Left lobe of liver (tissue), 2 donors: ENCODE data around the gene GLMN. TPM values are rescaled to one million over a fixed set of nuclear protein-coding genes. Genes with fewer than 3 reads are reported as not detected.
A peak's percentile ranks its signal among the peaks of the same experiment; 100 is the strongest.
"Not testable (repeated sequence)": the region's sequence is repeated elsewhere in the genome, so short reads cannot be mapped to it uniquely, and the experiment has no call there.

Experiments
- ATAC-seq: fragments of 200-7000 bp; cut with Tn5 transposase; one replicate; pipeline ENCODE4 v1.9.1; 2020; ENCODE audit warnings: mild to moderate bottlenecking, moderate library complexity
- DNase-seq: peaks from one replicate; pipeline ENCODE4 v3.0.0-alpha.2; 2020; ENCODE audit warnings: low spot score
- total RNA-seq: library from RNA; stranded (reverse); gene quantifications from one replicate; pipeline ENCODE4 v1.2.1, GENCODE V29; 2021
- donor health status: DM: no; HTN: no; CAD: no; lungs with moderate emphysema.
- donor health status: DM: no; HTN: yes; CAD: no.

GLMN gene
- total RNA-seq, 1 donor from 2014 or later: 2.0 TPM

DNA sequence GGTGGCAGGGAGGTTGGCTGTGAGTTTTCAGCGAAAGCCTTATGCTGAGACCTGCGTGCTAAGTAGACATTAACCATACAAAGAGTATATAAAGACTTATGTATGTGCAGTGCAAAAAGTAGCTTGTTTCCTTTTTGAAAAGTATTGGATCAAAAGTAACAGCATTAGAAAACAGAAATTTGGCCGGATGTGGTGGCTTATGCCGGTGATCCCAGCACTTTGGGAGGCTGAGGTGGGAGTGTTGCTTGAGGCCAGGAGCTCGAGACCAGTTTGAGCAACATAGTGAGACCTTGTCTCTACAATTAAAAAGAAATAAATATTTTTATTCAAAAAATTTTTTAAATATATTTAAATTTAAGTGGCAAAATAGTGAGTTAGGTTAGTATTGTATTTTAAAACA, 2.2 kb upstream of the GLMN start:
- no peak for DNase-seq
- no peak for ATAC-seq

DNA sequence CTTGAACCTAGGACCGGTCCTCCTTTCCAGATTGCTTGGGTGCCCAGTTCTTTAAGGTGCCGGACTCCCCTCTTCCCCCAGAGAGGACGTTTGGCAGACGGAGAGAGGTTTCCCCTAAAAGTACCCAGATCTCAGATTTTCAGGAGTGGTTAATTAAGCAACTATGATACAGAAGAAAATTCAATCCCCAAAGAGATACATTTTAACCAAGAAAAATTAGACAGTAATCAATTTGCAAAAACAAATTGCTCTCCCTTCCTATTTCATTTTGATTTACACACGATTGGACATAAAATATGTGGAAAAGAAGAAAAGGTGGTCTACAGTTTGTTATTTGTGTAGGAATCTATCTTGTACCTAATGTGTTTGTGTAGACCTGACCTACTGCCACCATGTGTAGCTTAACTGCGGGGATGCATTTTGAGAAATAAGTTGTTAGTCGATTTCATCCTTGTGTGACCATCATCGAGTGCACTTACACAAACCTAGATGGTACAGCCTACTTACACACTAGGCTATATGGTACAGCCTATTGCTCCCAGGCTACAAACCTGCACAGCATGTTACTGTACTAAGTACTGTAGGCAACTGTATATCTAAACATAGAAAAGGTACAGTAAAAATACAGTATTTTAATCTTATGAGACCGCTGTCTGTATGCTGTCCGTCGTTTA, 827 bp upstream of the GLMN start:
- DNase-seq: no peak
- no peak for ATAC-seq

DNA sequence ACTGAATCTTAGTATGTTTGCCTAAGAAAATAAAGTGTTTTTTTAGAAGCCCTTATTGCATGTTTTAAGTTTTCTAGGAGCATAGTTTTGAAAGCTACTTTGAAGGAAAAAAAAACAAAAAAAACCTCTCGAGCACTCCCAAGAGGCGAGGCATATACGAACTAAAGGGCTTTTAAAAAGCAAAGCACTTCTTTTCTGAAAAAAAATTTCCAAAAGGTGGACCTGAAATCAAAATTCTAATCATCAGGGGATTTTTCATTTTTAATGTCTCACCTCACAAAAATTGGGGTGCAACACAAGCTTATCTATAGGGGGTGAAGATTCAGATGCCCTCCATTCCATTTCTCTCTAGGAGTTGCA, 594 bp downstream of the GLMN start:
- peak; percentile 3 for ATAC-seq
- no peak for DNase-seq

DNA sequence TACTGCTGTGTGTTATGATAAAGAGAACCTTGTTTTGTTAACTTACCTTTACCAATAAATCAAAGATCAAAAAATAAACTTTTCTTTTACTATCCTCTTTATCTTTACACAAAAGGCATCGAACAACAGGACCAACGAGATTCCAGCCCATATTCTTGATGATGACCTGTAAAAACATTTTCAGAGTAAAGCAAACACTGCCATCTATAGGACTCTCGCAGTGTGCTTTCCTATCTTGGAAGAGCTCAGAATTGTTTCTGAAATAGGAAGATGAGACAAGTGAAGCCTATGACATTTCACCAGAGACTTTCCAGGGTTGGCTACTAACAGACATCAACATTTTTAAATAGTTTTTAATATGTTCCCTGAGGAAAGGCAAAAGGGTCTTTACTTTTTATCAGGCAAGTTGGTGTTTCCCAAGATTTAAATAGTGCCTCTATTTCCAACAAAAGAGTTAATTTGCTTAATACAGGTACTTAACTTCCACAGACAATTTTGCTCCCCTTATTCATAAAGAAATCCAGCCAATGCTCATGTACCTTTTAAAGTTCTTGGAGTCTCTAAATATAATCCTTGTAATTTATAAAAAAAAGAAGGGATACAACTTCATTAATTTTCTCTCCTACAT, 7.3 kb downstream of the GLMN start:
- ATAC-seq (peak; percentile 75), DNase-seq (no peak)

DNA sequence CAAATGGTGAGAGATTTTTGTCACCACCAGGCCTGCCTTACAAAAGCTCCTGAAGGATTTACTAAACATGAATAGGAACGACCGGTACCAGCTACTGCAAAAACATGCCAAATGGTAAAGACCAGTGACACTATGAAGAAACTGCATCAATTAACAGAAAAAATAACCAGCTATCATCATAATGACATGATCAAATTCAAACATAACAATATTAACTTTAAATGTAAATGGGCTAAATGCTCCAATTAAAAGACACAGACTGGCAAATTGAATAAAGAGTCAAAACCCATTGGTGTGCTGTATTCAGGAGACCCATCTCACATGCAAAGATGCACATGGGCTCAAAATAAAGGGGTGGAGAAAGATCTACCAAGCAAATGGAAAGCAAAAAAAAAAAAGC, 17.4 kb downstream of the GLMN start:
- DNase-seq, ATAC-seq: not testable (repeated sequence)

DNA sequence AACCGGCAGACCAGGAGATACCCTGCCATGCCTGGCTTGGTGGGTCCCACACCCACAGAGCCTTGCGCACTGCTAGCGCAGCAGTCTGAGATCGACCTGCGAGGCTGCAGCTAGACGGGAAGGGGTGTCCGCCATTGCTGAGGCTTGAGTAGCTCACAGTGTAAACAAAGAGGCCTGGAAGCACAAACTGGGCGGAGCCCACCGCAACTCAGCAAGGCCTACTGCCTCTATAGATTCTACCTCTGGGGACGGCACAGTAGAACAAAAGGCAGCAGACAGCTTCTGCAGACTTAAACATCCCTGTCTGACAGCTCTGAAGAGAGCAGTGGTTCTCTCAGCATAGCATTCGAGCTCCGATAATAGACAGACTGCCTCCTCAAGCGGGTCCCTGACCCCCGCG, 19.0 kb downstream of the GLMN start:
- DNase-seq, ATAC-seq: not testable (repeated sequence)

DNA sequence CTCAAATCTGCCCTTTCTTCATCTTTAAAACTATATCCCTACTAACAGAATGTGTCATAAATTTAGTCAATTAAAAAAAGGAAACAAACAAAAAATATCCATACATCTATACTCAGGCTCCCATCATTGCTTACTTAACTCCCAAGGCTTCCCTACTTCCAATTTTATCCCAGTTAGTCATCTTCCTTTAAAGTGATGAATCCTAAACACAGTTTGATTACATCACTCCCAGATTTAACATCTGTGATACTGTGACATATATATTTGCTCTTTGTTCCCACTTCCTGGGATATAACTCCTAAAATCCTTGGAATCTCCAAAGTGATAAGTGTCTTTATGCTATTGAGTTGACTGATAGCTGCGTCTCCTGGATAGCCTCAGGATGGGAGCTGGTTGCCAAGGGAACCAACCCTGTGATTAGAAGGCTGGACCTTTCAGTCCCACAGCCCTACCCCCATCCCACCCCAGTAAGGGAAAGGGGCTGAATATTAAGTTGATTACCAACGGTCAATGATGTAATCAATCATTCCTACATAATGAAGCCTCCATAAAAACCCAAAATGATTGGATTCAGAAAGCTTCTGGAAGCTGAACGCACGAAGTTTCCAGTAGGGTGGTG, 21.6 kb downstream of the GLMN start:
- DNase-seq (no peak), ATAC-seq (no peak)

DNA sequence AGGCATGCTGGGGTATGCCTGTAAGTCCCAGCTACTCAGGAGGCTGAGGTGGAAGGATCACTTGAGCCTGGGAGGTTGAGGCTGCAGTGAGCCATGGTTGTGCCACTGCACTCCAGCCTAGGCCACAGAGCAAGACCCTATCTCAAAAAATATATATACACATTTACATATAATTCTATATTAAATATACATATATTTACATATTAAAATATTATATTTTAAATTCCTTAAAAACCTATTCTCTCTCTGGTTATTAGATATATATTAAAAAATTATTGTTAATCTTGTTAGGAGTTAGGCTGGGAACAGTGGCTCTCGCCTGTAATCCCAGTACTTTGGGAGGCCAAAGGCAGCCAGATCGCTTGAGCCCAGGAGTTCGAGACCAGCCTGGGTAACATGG, 22.7 kb downstream of the GLMN start:
- ATAC-seq: no peak
- no peak for DNase-seq

DNA sequence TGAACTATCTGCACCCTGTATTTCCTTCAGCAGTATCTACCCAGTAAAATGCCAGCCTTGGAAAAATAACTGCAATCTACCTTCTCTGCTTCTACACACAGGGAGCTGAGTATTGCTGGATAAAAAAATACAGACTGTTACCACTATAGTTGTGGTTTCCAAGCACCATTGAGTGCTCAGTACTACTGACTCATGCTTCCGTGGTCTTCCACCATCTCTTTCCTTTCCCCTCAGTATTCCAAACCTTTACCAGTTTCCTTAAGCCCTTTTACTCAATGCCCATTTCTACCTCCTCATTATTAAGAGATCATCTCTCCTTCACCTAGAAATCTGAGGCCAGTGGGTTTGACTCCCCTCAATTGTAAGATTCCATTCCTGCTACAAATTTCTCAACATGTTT, 23.8 kb downstream of the GLMN start:
- DNase-seq (no peak), ATAC-seq (no peak)

DNA sequence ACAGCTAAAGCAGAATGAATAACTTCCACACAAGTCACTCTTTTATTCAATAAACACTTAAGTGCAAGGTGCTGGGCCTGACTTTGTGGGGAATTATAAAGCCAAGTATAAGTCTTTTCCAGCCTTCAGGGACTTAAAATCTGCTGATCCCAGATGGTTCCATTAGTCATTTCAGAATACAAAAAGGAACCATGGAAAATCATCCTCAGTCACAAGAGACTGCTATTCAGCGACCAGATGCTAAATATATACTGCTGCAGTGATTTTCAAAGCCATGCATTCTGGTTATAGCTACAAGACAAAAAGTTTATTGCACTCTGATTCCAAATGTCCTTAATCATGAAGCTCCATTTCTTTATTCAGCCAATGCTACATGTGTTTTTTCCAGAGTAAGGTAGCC, 25.7 kb downstream of the GLMN start:
- DNase-seq: no peak
- ATAC-seq: no peak

DNA sequence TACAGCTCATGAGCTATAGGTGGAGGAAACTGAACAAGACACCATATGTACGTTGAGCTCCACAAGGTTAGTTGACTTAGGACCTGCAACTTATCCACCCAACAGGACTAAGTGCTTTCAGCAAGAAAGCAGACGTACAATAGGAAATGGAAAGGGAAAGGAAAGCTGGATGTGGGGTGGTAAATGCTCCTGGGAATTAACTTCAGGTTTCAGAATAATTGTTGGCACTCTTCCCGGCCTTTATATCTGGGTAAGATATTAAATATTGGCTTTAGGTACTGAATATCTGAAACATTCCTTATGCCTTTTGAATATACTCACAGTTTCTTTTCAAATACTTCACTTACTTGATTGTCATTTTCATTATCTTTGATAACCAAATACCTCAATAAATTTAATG, 36.3 kb downstream of the GLMN start:
- DNase-seq: no peak

DNA sequence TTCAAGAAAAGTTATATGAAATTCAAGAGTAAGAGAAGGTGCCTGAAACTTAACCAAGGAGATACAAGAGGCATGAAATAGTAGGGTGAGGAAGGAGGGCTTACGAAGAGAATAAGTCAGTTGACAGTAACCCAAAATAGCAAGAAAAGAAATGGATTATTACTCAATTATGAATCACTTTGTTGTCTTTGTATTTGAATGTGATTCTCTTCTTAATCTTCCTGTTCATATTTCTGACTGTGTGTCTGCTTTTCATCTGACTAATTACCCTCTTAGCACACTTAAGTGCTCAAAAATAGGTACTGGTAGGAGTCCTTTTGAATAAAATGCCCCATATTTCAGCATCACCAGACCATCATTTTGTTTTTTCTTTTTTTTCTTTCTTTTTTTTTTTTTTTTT, 39.4 kb downstream of the GLMN start:
- DNase-seq (no peak), ATAC-seq (no peak)

More for the DNA sequence above, 36.3 kb downstream of the GLMN start:
- ATAC-seq: no peak

DNA sequence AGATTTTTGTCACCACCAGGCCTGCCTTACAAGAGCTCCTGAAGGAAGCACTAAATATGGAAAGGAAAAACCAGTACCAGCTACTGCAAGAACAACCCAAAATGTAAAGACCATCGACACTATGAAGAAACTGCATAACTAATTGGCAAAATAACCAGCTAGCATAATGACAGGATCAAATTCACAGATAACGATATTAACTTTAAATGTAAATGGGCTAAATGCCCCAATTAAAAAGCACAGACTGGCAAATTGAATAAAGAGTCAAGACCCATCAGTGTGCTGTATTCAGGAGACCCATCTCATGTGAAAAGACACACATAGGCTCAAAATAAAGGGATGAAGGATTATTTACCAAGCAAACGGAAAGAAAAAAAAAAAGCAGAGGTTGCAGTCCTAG, 44.1 kb downstream of the GLMN start:
- not testable (repeated sequence) for DNase-seq, ATAC-seq

DNA sequence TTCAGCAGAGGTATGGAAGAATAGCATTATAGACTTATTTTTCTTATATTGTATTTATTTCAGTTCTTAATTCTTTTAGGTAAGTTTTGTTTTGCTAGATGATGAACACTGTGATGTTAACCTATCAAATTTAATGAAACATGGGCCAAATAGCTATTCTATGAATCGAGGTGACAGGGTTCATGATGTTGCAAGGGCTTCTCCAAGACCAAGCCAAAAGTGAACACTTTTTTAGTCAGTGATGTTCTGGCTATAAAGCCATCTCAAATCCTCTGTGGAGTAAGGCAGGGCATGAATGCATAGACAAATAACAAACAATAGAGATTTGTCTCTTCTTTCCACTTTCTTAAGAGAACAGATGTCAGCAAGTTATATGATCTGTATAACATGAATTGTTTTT, 54.4 kb downstream of the GLMN start:
- ATAC-seq: no peak

DNA sequence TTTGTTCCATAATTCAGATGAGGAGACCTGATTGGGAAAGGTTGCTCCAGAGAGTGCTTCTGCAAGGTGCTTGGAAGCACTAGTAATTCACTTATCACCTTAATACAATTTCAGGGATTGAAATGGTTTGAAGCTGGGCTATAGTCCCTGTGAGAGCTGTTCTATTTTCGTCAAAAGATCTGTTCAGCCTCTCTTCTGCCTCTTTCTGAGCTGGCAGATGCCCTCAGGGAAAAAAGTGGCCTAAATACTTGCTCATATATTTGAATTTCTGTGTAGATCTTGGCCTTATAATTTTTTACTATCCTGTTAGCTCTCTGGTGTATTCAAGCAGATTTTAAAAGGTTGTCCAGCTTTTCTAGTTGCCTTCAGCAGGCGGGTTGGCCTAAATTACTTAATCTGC, 58.8 kb downstream of the GLMN start:
- DNase-seq: no peak
- ATAC-seq: no peak

More for the DNA sequence above, 54.4 kb downstream of the GLMN start:
- no peak for DNase-seq

DNA sequence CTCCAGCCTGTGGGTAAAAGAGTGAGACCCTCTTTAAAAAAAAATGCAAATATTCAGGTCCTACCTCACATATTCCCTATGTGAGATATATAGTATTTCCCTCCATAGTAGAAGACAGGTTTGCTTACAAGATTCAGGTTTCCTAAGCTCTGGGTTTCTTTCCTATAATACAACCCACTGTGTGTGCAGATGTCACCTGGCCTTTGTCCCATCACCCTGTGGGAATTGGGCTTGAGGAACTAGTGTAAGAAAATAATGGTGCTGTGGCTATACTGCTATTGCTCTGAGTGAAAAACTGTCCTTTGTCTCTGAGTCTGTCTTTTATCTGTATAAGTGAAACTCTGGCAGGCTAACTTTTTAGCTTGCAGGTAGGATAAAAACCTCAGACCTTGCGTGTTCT, 68.1 kb downstream of the GLMN start:
- DNase-seq: no peak
- ATAC-seq: no peak

DNA sequence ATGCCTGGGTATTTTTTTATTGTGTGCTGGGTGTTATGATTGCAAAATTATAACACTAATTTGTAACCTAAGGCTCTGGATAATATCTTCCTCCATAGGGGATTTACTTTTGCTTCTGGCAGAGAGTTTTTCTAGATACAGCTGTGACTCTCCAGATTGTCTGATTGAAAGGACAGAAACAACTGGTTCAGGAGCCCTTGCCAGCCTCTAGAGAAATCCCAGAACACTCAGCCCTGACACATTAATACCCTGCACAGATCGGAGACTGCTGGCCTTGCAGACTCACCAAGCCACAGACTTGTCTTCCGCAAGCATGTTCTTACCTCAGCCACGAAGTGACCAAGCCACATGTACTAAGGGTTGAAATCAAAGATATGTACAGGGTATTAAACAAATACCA, 70.4 kb downstream of the GLMN start:
- no peak for DNase-seq

DNA sequence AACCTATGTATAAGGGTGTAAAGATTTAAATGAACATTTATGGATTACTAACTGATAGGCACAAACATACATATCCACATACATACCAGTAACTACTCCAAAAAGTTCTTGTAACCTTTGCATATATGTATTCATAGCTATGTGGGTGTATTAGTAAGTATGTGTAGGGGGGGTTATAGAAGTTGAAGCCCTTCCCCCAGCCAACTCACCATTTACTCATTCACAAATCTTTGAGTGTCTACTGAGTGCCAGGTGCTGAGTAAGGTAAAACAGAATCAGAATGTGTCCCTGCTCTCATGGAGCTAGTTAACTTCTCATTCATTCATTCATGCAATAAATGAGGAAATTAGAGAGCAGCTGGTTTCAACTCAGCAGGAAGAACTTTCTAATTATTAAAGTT, 79.8 kb downstream of the GLMN start:
- no peak for DNase-seq

More for the DNA sequence above, 70.4 kb downstream of the GLMN start:
- ATAC-seq: no peak

DNA sequence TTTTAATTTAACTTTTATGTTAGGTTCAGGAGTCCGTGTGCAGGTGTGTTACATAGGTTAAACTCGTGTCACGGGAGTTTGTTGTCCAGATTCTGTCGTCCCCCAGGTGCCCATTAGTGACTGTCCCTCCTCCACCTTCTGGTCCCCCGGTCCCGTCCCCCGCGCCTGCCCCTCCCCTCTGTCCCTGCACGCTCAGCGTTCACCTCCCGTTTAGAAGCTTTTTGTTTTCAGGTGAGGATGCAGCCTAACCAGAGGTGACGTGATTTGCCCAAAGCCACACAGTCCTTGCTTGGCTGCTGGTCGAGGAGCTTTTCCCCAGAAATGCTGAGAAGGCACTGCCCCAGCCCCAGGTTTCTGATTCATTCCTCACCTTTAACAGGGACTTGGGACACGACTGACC, 80.2 kb downstream of the GLMN start:
- DNase-seq: no peak

More for the DNA sequence above, 79.8 kb downstream of the GLMN start:
- ATAC-seq: no peak

DNA sequence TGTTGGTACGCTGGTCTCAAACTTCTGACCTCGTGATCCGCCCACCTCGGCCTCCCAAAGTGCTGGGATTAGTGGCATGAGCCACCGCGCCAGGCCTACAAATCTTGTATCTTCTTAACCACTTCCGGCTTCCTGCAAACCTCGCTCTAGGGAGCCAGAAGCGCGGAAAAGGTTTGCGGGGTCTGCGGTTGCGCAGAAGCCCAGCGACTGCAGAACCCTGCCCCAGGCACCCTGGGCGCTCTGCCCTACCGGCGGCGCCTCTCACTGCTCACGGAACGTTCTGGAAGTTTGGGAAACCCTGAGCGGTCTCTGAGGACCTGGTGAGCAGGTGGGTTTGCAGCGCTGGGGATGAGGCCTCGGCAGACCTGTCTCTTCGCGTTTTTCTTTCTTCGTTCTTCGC, 81.1 kb downstream of the GLMN start, which contains the start of gene C1orf146:
TSS of gene C1orf146 (plus strand) at position 195 of the 400 bp plus-strand sequence. CDS start 13,506 bp downstream, outside the sequence.
- ATAC-seq: no peak
- no peak for DNase-seq

More for the DNA sequence above, 80.2 kb downstream of the GLMN start:
- ATAC-seq: no peak

DNA sequence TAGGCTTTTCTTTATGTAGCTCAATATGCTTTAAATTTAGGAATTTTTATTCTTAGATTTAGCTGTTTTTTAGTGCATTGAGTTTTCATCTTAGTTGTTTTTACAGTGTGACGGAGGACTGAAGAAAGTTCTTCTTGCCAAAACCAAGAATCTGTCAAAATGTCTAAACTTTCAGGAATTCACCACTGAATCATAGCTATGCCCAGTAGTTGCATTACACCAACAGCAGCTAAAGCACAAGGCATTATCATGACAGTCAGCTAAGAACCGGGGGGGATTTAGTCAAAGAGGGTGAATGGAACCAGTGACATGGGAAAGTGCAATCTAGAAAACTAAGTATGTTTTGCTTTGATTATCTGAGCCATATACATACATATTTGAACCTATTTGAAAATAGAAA, 87.6 kb downstream of the GLMN start:
- ATAC-seq: no peak

DNA sequence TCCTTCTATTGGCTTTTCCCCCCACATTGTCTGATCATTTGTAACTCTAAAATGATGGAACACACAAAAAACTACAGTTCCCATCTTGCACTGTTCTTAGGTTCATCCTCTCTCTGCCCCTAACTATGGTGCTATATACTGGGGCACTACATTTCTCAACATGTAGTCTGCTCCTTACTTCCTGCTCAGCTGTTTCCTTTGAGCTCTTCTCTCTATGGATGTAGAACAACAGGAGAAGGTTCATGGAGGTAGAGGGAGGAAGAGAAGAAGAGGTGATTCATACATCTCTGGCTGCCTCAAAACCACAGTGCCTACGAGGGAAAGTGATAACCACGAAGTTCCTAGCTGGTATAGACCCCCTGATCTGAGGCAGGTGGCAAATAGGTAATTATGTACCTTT, 88.1 kb downstream of the GLMN start:
- DNase-seq (no peak), ATAC-seq (no peak)

More for the DNA sequence above, 87.6 kb downstream of the GLMN start:
- no peak for DNase-seq
